Keratinocyte (primary cell): ENCODE data around the gene IGFBP4. TPM values are rescaled to one million over a fixed set of nuclear protein-coding genes. Genes with fewer than 3 reads are reported as not detected.

Source experiments
- DNase-seq: peaks from one replicate; pipeline ENCODE4 v3.0.0-alpha.2; 2011; ENCODE audit warnings: low read depth, missing footprints, low spot score
- FAIRE-seq: peaks from 2 replicates; lab custom pipeline; 2011; peaks lifted over from hg19 to GRCh38; lab: Jason Lieb, UNC
- H2AFZ ChIP-seq: 2 replicates; pipeline ENCODE4 v1.6.0; 2012; ENCODE audit warnings: low read length, control low read depth, inconsistent platforms; ENCODE audit not compliant: control insufficient read depth
- H3K27ac ChIP-seq: 2 replicates; pipeline ENCODE4 v1.5.1; 2011; ENCODE audit warnings: low read length; ENCODE audit not compliant: control insufficient read depth, insufficient read depth
- H3K27me3 ChIP-seq: 3 replicates; pipeline ENCODE4 v1.6.0; 2011; ENCODE audit warnings: low read length; ENCODE audit not compliant: control insufficient read depth, insufficient read depth; ENCODE audit errors: extremely low read depth
- H3K36me3 ChIP-seq, 2 experiments: 2 replicates in 1 of 2; 3 replicates in 1 of 2; pipeline ENCODE4 v1.5.1; 2011; ENCODE audit warnings: low read length in 2 of 2, mild to moderate bottlenecking in 1 of 2; ENCODE audit not compliant: control insufficient read depth in 2 of 2, insufficient read depth in 2 of 2; ENCODE audit errors: extremely low read depth in 1 of 2
- H3K4me1 ChIP-seq: 3 replicates; pipeline ENCODE4 v1.5.1; 2011; ENCODE audit warnings: low read length; ENCODE audit not compliant: control insufficient read depth, insufficient read depth; ENCODE audit errors: extremely low read depth
- H3K4me2 ChIP-seq: 3 replicates; pipeline ENCODE4 v1.6.0; 2011; ENCODE audit warnings: low read depth, low read length; ENCODE audit not compliant: control insufficient read depth, insufficient read depth; ENCODE audit errors: extremely low read depth
- H3K4me3 ChIP-seq, 3 experiments: fragments of 200-600 bp in 1 of 3; sonication (generic) in 1 of 3; 2 replicates in 2 of 3; 3 replicates in 1 of 3; pipeline ENCODE4 v1.5.1; 2011 to 2016; ENCODE audit warnings: low read length in 3 of 3, mild to moderate bottlenecking in 3 of 3, control low read depth in 2 of 3, inconsistent platforms in 1 of 3, low read depth in 1 of 3, mixed read lengths in 1 of 3, mixed run types in 1 of 3, moderate library complexity in 1 of 3; ENCODE audit not compliant: control insufficient read depth in 2 of 3, insufficient read depth in 2 of 3; ENCODE audit errors: extremely low read depth in 1 of 3
- H3K79me2 ChIP-seq: 2 replicates; pipeline ENCODE4 v1.6.0; 2012; ENCODE audit warnings: low read length; ENCODE audit not compliant: control insufficient read depth, insufficient read depth
- H3K9ac ChIP-seq: 3 replicates; pipeline ENCODE4 v1.6.0; 2011; ENCODE audit warnings: low read length; ENCODE audit not compliant: control insufficient read depth, insufficient read depth; ENCODE audit errors: extremely low read depth
- H3K9me1 ChIP-seq: 3 replicates; pipeline ENCODE4 v1.6.0; 2011; ENCODE audit warnings: low read length; ENCODE audit not compliant: control insufficient read depth, insufficient read depth; ENCODE audit errors: extremely low read depth
- H3K9me3 ChIP-seq: 2 replicates; pipeline ENCODE4 v1.5.1; 2012; ENCODE audit warnings: low read depth, low read length; ENCODE audit not compliant: control insufficient read depth
- H4K20me1 ChIP-seq: 3 replicates; pipeline ENCODE4 v1.6.0; 2011; ENCODE audit warnings: low read length; ENCODE audit not compliant: control insufficient read depth, insufficient read depth; ENCODE audit errors: extremely low read depth
- EZH2 ChIP-seq: IDR thresholded peaks from one replicate; pipeline ENCODE4 v1.6.1; 2012; ENCODE audit warnings: inconsistent platforms, mild to moderate bottlenecking, low read length, moderate library complexity
- dilution Hi-C: fragments of 300-500 bp; cut with MboI; formaldehyde crosslinking; loops from one replicate; pipeline ENCODE4 v1.7.0; 2020; ENCODE audit warnings: low sequenced_read_pairs; ENCODE audit not compliant: extremely low pct_ligation_motif_present
- polyA plus RNA-seq, 5 experiments: library from polyadenylated mRNA; depleted of rRNA in 3 of 5; stranded (reverse) in 3 of 5; stranded (forward) in 1 of 5; unstranded in 1 of 5; fragments of >200 nt; gene quantifications; 1 replicate in 1 of 5; 2 replicates in 3 of 5; 3 replicates in 1 of 5; pipeline versions ENCODE4 v1.2.1 to v1.2.3, GENCODE V29; 2011 to 2012; ENCODE audit warnings: missing spikeins in 2 of 5, low read depth in 1 of 5, low replicate concordance in 1 of 5
- TF ChIP-seq, protein P1 (sequence below), 3 experiments: IDR thresholded peaks in 1 of 3; conservative IDR thresholded peaks in 1 of 3; optimal IDR thresholded peaks in 1 of 3; 2 replicates in 2 of 3; 3 replicates in 1 of 3; pipeline versions ENCODE3 to v1.5.1; 2011; ENCODE audit warnings: low read length in 3 of 3, mild to moderate bottlenecking in 3 of 3, moderate library complexity in 2 of 3, control low read depth in 1 of 3, inconsistent platforms in 1 of 3; ENCODE audit not compliant: insufficient read depth in 2 of 3; ENCODE audit errors: extremely low read depth in 1 of 3

IGFBP4 gene
- polyA plus RNA-seq, 1 donor (not counting 4 experiments of a cell fraction or from before 2014, with no cell fraction given) = 6.0 TPM

DNA sequence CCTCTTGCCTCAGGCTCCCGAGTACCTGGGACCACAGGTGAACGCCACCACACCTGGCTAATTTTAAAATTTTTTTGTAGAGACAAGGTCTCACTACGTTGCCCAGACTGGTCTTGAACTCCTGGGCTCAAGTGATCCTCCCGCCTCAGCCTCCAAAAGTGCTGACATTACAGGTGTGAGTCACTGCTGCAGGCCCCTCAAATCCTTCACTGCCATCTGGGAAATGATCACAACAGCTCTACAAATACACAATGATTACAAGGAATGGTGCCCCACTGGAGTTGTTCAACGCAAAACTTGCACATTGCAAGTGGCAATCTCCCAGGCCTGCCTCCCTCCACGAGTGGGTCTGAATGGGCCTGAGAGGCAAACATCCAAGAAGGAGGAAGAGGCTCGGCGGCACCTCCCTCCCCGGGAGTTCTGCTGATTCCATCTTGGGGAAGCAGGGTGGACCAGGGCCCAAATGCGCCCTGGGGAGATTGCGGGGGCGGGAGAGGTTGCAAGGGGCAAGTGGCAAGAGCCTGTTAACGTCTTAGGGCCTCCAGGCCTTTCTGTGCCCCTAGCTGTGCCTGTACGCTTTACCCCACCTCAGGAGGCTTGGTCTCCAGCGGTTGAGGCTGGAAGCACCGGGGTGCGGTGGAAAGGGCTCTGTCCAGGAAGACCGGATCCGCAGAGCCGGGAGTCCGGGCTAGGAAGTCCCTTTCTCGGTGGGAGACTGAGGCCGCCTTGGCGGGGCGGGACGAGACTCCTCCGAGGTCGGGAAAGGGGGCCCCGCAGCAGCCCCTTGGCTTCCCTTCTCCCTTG is 656 bp upstream of the IGFBP4 start:
- H3K27me3 ChIP-seq = peaks cover 27% of the 10 kb centered on the region
- H3K4me1 ChIP-seq = peaks cover 6% of the 10 kb centered on the region
- H3K9me1 ChIP-seq = no peaks in the 10 kb centered on the region
- no peak for FAIRE-seq
- no peak for TF ChIP-seq EZH2
- TF ChIP-seq, protein P1, sequence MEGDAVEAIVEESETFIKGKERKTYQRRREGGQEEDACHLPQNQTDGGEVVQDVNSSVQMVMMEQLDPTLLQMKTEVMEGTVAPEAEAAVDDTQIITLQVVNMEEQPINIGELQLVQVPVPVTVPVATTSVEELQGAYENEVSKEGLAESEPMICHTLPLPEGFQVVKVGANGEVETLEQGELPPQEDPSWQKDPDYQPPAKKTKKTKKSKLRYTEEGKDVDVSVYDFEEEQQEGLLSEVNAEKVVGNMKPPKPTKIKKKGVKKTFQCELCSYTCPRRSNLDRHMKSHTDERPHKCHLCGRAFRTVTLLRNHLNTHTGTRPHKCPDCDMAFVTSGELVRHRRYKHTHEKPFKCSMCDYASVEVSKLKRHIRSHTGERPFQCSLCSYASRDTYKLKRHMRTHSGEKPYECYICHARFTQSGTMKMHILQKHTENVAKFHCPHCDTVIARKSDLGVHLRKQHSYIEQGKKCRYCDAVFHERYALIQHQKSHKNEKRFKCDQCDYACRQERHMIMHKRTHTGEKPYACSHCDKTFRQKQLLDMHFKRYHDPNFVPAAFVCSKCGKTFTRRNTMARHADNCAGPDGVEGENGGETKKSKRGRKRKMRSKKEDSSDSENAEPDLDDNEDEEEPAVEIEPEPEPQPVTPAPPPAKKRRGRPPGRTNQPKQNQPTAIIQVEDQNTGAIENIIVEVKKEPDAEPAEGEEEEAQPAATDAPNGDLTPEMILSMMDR (optimal IDR thresholded peaks at IDR 0.05 in 1 of 3, IDR thresholded peaks at IDR 0.05 in 1 of 3, conservative IDR thresholded peaks at IDR 0.05 in 1 of 3; ENCODE audit: extremely low read depth in 1 of 3, insufficient read depth in 2 of 3, low read length in 3 of 3) = peak in 1 of 3 experiments; percentile 1
- H2AFZ ChIP-seq = peak overlapping the region; percentile 53
- peak overlapping the region; percentile 74 for H3K4me2 ChIP-seq
- H3K4me3 ChIP-seq = peak overlapping the region in 2 of 3 experiments; percentile 29 to 56
- no peaks in the 10 kb centered on the region for H3K36me3 ChIP-seq
- dilution Hi-C loops = no loop called here
- no peaks in the 10 kb centered on the region for H4K20me1 ChIP-seq
- DNase-seq = no peak
- peak overlapping the region; percentile 51 for H3K9ac ChIP-seq
- no peaks in the 10 kb centered on the region for H3K9me3 ChIP-seq
- H3K79me2 ChIP-seq = no peaks in the 10 kb centered on the region
- H3K27ac ChIP-seq = no peak overlapping the region

DNA sequence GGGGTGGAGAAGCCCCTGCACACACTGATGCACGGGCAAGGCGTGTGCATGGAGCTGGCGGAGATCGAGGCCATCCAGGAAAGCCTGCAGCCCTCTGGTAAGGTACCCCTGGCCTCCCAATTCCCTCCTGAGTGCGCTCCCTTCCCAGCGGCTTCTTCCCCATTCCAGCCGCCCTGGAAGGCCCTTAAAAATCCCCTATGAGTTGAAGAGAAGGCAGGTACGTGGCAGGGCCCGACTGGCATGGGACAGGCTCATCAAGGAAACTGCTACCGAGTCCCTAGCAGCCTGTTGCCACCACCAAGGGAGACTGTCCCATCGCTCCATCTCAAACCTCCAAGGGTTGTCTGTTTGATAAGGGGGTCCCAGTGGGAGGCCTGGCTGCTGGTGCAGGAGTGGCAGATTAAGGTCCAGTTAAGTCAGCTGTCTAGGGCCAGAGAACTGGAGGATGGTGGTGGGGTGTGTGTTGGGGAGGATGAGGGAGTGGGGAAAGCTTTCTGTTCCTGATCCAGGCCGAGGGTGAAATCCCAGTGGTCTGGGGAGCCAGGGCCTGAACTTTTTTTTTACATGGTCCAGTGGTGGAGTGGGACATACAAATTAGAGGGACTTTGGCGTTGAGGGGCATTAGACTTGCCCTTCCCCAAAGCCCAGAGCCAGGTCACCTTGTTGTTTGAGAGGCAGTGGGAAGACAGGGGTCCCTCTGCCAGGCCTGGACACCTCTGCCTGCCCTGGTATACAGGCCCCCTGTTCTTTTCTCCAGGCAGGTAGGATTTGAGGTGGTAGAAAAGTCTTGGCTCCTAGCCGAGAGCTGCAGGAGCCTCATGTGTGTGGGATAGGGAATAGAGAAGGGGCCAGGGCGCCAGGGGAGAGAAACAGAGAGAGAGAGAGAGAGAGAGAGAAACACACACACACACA is 994 bp downstream of the IGFBP4 start:
- Histone ChIP-seq H3K9me1 (no peaks in the 10 kb centered on the region), H3K27me3 (peaks cover 38% of the 10 kb centered on the region), H3K9me3 (no peaks in the 10 kb centered on the region), H3K9ac (peak overlapping the region; percentile 35), H3K36me3 (no peaks in the 10 kb centered on the region), H3K79me2 (no peaks in the 10 kb centered on the region), H3K27ac (no peak overlapping the region), H3K4me1 (peaks cover 6% of the 10 kb centered on the region), H2AFZ (peak overlapping the region; percentile 34), H4K20me1 (no peaks in the 10 kb centered on the region), H3K4me3 (peak overlapping the region; percentile 29 to 50 (median 48)), H3K4me2 (peak overlapping the region; percentile 74)
- TF ChIP-seq EZH2 = no peak
- TF ChIP-seq, protein P1 (optimal IDR thresholded peaks at IDR 0.05 in 1 of 3, IDR thresholded peaks at IDR 0.05 in 1 of 3, conservative IDR thresholded peaks at IDR 0.05 in 1 of 3; ENCODE audit: extremely low read depth in 1 of 3, insufficient read depth in 2 of 3, low read length in 3 of 3) = peak in 1 of 3 experiments; percentile 5
- FAIRE-seq = no peak
- dilution Hi-C loops = no loop called here
- DNase-seq = no peak
